M059J (cell line): ENCODE results near the gene NR6A1. TPM values are rescaled to one million over a fixed set of nuclear protein-coding genes. Genes with fewer than 3 reads are reported as not detected.
A peak's percentile ranks its signal among the peaks of the same experiment; 100 is the strongest.
"Not testable (repeated sequence)": the region's sequence is repeated elsewhere in the genome, so short reads cannot be mapped to it uniquely, and the experiment has no call there.

ENCODE experiments used
- DNase-seq: peaks from one replicate; pipeline ENCODE4 v3.0.0-alpha.2; 2012; ENCODE audit warnings: low read depth
- total RNA-seq: library from RNA; depleted of rRNA; stranded (reverse); fragments of >200 nt; shearing (Covaris generic); gene quantifications from 2 replicates; pipeline ENCODE4 v1.2.3, GENCODE V29; 2014

NR6A1 gene
- total RNA-seq, 1 experiment from 2014 or later, result 1.4 TPM

DNA sequence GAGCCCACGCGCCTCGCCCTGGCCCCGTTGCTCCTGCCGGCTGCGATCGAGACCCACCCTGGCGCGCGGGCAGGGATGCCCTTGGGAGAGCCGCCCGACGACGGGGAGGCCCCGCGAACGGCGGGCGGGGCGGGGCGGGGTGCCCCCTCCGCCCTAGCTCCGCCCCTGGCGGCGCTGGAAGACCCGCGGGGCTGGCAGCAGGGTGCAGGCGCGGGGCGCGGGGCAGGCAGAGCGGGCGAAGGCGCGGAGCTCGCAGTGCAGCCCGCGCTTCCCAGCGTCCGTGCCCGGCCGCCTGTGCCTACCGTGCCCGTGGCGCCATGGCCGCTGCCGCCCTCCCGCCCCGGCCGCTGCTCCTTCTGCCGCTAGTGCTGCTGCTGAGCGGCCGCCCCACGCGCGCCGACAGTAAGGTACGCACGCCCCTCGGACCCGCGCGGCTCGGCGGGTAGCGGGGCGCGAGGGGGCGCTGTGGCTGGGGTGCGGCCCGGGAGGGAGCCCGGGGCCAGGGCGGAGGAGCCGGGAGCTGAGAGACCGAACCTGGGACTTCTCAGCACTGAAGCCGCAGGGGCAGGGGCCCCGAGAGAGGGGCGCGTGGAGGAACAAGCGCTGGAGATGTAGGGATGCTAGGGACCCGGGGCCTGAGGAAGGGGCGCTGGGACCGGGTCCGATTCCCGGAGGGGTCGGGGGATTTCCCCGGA is 6.0 kb upstream of the NR6A1 start, which contains the start of gene OLFML2A:
Gene OLFML2A, plus strand, starts transcription at position 180 of the 695 bp plus-strand sequence. Its CDS starts 138 bp downstream, at position 318.
- DNase-seq, result peak; percentile 31

- no peak for DNase-seq
Observed at GRCh38 chr9:124776618-124776953, 5.5 kb upstream of the NR6A1 start.

DNA sequence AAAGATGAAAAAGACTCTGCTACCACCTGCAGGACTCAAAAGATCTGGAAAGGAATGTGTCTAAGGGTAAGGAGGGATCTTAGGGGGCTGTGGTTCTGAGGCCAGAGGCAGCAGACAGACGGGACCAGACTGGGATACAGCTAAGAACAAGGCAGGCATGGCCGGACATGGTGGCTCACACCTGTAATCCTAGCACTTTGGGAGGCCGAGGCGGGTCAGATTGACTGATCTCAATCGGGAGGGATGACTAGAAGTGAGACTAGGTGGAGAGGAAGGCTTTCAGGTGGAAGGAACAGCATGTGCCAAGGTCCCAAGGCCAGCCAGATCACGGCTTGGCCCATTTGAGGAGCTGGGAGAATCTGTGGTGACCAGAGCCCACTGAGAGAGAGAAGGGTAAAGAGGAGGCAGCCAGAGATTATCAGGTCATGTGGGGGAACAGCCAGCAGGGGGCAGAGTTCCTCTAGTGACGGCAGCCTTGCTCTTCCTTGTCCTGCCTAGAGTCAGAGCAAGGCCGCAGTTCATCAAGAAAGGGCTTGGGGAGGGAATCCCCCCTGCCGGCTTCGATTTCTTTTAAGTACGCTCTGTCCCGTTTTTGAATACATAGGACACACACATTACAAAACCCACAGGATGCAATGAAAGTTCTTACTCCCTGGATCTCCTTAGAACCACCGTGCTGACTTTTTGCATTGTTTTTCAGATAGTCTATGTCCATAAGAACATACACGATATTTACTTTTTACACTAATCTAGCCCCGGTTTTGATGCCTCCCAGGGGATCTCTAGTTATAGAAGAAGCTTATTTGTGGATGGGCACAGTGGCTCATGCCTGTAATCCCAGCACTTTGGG is 3.2 kb upstream of the NR6A1 start:
- peak; percentile 76 for DNase-seq

GRCh38 chr9:124773473-124774128 is 2.5 kb upstream of the NR6A1 start:
- DNase-seq, result no peak

- not testable (repeated sequence) for DNase-seq
Observed at GRCh38 chr9:124772877-124773276, 1.8 kb upstream of the NR6A1 start.

GRCh38 chr9:124771867-124772679 is 962 bp upstream of the NR6A1 start:
- peak; percentile 80 for DNase-seq

- peak; percentile 41 for DNase-seq
Observed at GRCh38 chr9:124770359-124771020, 621 bp downstream of the NR6A1 start.

- peak; percentile 69 for DNase-seq
Observed at GRCh38 chr9:124769549-124770358, 1.4 kb downstream of the NR6A1 start.

- DNase-seq, result no peak
Observed at GRCh38 chr9:124768750-124769548, 2.2 kb downstream of the NR6A1 start.

GRCh38 chr9:124768334-124768733 is 2.8 kb downstream of the NR6A1 start:
- no peak for DNase-seq

GRCh38 chr9:124767821-124768220 is 3.3 kb downstream of the NR6A1 start:
- no peak for DNase-seq

DNA sequence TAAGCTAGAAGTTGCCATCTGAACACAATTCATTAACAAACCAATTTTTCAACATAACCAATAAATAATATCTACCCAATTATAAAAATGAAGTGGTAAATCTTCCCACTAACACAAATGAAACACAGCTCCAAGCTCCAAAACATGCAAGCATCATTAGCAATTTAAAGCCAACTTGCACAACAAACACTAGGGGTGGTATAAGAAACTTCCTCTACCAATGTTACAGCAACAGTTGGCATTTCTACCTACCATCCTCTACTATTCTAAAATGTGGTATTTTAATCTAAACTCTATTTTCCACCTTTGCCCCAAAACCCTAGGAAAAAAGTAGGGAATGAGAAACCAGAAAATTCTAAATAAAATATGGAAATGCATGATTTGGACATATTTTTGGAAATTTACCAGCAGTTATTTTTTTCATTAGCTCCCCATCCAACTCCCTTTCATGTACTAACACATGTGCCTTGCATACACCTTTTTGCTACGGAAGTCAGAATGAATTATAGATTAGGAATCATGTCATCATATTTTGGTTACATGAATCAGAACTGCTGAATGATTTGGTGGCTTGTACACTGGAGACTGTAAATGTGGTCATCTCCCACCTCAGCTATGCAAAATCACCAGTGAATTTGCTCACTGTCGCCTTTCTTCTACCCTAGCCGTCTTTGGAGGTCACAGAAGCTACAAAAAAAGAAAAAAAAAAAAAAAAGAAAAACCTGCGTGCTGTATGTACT is 4.1 kb downstream of the NR6A1 start:
- no peak for DNase-seq

GRCh38 chr9:124766326-124766725 is 4.8 kb downstream of the NR6A1 start:
- DNase-seq, result no peak

DNA sequence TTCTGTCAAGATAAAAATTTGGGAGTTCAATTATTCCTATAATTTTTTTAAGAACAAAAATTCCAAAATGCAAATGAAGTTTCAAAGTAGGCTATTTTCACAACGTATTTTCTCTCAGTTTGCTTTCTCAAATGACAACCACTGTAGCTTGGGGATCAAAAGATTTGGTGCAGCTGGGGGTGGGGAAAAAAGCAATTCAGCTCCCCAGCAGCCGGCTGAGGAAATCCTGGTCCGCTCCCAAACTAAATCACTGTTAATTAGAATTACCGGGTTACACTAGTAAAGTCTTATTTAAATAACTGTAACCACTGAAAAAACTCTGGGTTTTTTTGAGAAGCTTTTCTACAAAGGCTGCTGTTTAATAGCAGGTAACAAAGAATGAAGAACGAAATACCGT is 5.7 kb downstream of the NR6A1 start:
- no peak for DNase-seq

- DNase-seq, result peak; percentile 44
Observed at GRCh38 chr9:124764774-124765438, 6.2 kb downstream of the NR6A1 start.

- DNase-seq, result no peak
Observed at GRCh38 chr9:124762633-124763032, 8.5 kb downstream of the NR6A1 start.

- DNase-seq, result no peak
Observed at GRCh38 chr9:124761710-124762109, 9.4 kb downstream of the NR6A1 start.

DNA sequence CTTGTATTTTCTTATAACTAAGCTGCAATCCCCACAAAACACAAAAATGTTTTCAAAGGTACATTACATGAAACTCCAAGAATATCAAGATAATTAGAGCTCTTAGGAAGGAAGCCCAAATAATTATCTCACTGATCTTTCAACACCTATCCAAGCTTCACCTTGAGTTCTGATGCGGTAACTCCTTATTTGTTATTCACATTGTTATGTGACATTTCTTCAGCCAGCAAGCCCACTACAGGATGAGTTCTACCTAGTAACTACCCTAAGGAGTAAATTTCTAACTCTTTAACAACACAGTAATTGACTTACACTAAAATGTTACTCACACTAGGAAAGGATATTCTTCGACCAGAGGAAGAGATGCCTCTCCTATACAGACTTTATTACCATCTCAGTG is 9.9 kb downstream of the NR6A1 start:
- DNase-seq, result no peak
